CD4-positive, alpha-beta T cell treated with Interleukin-6 at 100 ng/mL for 8 hours (primary cell): ENCODE data around the gene VSIG2.
"Not testable (repeated sequence)": the region's sequence is repeated elsewhere in the genome, so short reads cannot be mapped to it uniquely, and the experiment has no call there.

ENCODE experiments used
- DNase-seq: peaks from one replicate; pipeline ENCODE4 v3.0.0-alpha.2; 2020; ENCODE audit warnings: mixed read lengths, low spot score

VSIG2 gene

GRCh38 chr11:124751741-124752470 is at the start of gene VSIG2:
TSS of gene VSIG2 (minus strand) at chr11:124752255. CDS start at chr11:124752137, 118 bp downstream.
- DNase-seq, result no peak

- no peak for DNase-seq
Observed at GRCh38 chr11:124801014-124801413, 49.0 kb upstream of the VSIG2 start.

- DNase-seq, result peak; percentile 72
Observed at GRCh38 chr11:124800226-124800929, 48.3 kb upstream of the VSIG2 start, which contains the start of gene MSANTD2. TSS of gene MSANTD2 (minus strand) at chr11:124800406. CDS start at chr11:124800380, 26 bp downstream.

GRCh38 chr11:124799348-124800225 is 47.5 kb upstream of the VSIG2 start:
- DNase-seq, result peak; percentile 5

DNA sequence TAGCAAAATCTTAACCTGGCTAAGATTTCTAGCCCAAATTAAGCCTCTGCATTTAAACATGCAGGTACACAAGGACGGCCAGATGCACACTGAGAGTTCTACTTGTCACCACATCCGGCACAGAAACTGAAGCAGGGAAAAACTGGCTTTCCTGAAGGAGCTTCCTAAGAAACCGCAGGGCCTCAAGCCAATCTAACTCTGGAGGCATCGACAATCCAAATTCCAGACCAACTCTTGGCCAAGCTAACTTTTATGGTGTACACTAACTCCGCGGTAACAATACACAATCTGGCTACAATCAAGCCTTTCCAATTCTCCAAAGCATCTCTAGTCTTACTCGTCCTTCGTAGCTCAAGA is 46.9 kb upstream of the VSIG2 start:
- DNase-seq, result no peak

DNA sequence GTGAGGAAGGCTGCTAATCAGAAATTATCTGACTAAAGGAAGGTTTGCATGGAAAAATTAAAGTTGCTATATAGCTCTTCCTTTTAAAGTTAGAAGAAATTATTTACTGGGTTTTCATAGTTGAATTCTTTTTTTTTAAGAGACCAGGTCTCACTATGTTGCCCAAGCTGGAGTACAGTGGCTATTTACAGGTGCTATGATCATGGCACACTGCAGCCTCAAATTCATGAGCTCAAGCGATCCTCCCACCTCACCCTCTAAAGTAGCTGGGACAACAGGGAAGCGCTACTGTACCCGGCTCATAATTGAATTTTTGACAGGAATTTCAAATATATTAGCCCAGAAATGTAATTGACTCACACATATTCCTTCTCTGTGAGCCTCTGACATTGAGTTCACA is 44.3 kb upstream of the VSIG2 start:
- no peak for DNase-seq

DNA sequence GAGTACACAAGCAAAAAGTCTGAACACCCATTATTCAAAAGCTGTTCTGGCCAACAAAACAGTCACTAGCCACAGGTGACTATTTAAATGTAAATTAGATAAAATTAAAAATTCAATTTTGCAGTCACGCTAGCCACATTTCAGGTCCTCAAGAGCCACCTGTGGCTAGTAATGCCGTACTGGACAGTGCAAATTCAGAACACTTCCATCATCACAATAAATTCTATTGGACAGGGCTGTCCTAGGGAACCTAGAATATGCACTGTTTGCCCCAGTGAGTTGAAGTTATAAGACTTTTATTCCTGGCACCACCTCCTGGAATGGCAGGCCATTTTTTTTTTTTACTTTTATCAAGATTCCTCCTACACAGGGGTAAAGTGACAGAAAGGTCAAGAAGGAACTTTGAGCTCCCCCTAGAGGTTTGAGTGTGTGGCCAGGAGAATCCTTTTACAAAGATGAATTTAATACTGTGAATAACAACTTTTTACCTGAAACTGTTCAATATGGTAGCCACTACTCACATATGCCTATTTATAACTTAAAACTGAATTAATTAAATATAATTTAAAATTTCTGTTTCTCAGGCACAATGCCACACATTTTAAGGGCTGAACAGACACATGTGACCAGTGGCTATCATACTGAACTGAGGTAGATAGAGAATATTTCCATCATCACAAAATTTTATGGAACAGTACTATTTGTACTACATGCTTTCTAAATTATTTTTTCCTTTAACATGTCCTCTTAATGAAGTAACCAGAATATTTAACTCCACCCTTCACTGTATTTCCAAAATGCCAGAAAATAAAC is 41.6 kb upstream of the VSIG2 start:
- DNase-seq, result peak; percentile 43

DNA sequence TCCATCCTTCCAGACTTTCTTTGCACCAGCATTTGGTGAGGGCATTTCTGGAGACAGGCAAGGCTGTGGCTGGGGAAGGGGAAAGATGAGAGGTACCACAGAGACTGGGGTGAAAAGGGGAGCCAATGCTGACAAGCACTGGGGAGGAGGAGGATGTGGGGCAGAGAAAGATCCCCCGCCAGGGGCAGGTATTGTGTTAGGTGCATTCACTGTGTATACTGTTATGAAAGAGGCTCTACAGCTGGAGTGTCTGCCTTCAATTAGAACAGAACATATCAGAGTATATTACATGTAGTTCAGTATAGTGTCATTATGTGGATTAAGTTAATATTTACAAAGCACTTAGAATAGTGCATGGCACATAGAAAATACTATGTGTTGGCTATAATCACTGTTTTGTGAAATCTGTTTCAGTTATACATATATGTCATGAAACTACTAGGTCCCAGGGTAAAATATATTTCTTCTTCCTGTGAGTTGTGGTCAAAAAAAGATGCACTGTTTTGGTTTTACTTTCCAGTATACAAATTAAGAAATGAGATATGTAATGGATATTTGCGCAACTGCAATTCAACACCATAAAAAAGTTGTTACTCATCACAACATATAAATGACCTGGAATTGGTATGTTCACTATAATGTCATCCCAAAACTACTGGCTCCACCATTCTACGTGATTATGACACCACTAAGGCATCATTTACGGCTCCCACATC is 39.7 kb upstream of the VSIG2 start:
- no peak for DNase-seq

DNA sequence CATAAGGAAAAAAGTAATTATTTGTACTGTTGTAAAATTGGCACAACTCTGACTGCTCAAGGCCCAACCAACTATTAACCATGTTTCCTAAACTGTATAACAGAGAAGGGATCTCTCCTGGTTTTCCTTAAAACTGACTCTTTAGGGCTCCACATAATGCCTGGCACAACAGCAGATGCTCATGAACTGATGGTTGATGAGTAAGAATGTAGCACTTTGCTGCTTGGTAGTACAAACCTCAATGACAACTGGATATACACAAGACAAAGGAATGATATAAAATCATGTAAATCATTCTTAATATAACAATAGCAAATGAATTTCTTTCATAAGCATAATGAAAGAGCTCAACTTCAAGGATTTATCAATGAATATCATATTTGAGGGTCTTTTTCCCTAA is 36.5 kb upstream of the VSIG2 start:
- no peak for DNase-seq

DNA sequence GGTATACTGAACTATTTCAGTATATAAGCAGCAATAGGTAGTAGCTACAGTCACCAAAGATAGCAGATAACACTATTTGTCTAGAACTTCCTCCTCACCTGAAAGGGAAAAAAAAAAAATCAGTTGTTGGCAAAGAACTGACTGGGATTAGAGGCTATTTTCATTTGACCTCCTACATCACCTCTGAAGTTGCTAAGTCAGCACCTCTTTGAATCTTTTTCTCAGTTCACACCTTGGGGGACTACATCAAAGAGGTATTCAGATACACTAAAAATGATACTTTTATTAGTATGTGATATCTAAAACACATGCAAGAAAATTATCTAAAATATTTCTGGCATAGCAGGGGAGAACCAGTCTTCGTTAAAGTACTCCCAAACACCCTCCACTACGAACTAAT is 32.0 kb upstream of the VSIG2 start:
- no peak for DNase-seq

- no peak for DNase-seq
Observed at GRCh38 chr11:124783002-124783401, 30.9 kb upstream of the VSIG2 start.

- DNase-seq, result no peak
Observed at GRCh38 chr11:124779568-124779967, 27.5 kb upstream of the VSIG2 start.

- no peak for DNase-seq
Observed at GRCh38 chr11:124778281-124778680, 26.2 kb upstream of the VSIG2 start.

- DNase-seq, result no peak
Observed at GRCh38 chr11:124776865-124777645, 25.0 kb upstream of the VSIG2 start.

DNA sequence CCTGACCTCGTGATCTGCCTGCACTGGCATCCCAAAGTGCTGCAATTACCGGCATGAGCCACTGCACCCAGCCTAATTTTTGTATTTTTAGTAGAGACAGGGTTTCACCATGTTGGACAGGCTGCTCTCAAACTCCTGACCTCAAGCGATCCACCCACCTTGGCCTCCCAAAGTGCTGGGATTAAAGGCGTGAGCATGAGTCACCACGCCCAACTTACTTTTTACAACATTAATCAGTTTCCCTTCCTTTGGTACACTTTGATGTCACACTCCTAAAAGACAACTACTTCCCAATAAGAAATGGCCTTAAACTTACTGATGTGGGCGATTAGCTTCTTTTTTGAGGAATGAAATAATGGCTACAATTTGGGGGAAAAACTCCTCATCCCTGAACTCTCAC is 18.9 kb upstream of the VSIG2 start:
- DNase-seq, result not testable (repeated sequence)

GRCh38 chr11:124769806-124770774 is 18.0 kb upstream of the VSIG2 start:
- DNase-seq, result no peak

- no peak for DNase-seq
Observed at GRCh38 chr11:124768914-124769313, 16.9 kb upstream of the VSIG2 start.

DNA sequence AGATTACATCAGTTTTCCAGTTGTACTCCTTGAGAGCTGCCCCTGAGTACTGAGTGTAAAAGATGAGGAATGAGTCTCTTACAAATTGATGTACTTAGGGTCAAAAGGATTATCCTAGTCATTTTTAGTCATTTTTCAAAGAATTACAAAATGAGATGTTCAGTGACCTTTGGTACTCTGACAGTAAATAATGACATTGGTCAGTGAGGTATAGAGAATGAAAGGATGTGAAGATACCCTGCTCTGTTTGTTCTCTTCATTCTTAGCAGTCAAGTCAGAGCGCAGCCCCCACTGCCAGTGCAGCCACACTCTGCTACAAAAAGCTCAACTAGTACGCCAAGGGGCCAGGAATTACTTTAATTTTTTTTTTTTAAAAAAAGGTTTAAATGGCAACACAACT is 14.1 kb upstream of the VSIG2 start:
- no peak for DNase-seq
